GM21786 (cell line): Measurements from ENCODE around the gene PIMREG.

Experiments
- ATAC-seq: cut with Tn5 transposase; IDR thresholded peaks from one replicate; pipeline ENCODE4 v1.9.1; 2021; ENCODE audit not compliant: unreplicated experiment

PIMREG gene

DNA sequence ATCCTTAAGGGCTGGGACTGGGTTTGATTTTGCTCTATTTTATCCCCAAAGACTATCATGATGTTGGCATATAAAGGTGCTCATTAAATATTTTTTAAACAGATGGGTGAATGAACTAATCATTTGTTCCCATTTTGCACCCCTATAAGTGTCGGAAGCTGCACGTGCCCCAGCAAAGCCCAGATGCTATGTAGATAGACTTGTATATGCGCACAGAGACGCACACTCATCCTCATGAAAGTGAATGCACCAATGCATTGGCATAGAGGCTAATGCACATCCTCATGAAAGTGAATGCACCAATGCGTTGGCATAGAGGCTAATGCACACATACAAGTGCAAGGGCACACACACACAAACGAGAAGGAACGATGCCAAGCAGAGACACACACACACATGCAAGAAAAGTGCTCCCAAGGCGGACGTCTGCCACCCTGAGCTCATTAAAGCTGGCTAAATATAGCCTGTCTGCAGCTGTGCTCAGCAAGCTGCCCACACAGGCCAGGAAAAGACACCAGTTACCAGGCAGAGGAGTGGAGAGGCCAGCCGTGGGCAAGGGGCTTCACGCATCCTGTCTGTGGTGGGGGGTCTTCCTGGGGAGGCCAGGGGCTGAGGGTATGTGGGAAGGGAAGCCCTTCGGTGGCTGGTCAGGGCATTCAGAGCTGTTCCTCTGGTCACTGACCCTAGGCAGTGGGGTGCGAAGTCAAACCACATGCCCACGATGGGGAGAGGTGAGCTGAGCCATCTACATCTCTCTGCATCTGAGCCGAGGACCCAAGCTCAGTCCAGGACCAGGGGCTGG is 52.6 kb downstream of the PIMREG start:
- no peak for ATAC-seq

DNA sequence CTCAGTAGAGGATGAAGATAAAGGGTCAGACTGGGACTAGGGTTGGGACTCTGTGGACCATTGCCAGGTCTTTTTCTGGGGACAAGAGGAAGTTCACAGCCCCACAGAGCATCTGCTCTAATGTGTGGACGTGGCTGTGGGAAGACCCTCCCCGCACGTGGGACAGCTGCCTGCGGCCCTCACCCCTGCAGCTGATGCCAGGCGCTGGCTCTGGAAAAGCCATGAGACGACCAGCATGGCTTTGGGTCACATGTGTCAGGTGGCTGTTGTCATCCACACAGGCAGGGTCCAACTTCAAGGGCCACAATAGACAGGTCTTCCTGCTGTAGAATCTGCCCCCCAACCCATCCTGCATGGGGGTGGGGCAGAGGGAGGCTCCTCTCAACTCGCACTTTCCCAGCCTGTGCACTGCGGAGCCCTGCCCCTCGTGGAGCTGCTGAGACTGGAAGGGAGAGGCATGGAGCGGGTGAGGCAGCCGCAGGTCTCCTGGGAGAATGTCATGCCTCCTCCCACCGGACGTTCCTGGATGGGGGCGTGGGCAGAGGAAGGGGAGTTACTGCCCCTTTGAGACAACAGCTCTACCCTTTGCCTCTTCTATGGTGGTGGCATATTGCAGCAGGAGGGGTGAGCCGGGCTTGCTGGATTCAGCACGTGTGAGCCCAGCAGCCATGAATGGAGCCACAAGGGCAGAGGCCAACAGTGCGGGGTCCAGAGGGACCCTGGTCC is 53.4 kb downstream of the PIMREG start:
- ATAC-seq: no peak

DNA sequence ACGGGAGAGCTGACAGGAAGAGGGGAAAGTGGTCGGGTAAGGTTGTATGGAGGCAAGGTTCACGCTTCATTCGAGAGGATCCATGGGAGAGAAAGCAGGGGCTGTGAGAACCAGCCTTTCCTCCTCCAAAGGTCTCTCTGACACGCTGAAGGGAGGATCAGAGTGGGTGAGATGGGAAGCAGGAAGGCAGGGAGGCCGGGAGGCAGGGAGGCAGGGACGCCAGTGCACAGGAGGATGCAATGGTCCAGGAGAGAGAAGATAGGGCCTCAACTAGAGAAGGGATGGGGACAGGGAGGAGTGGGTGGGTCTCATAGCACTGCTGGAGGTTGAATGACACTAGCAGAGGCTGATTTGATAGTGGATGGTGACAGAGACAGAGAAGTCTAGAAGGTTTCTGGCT is 54.1 kb downstream of the PIMREG start:
- no peak for ATAC-seq

DNA sequence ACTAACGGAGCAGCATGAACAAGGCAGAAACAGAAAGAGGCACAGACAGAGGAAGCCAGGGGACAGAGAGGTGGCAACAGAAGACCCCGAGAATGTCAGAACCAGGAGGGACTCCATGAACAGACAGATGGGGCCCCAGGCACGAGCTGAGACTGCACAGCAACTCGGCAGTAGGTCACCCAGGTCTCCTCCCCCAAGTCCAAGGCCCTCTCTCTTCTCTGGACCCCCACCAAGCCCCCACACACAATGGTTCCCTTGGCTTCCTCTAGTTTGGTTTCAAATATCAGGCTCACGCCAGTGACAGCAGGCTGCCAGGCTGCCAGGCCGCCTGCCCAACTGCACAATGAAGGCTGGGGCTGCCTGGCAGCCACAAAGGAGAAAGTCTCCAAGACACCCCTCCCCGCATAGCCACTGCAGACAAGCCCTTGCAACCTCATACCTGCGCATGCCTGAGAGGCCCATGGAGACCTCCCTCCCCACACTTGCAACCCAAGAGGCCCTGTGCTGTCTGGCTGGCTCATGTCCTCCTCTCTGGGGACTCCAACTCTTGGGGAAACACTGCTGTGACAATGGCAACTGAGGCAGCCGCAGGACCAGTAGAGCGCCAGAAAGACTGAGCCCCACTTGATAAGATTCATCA is 54.8 kb downstream of the PIMREG start:
- no peak for ATAC-seq
